Stomach (tissue), 9 donors: ENCODE results near the gene SCYGR1. TPM values are rescaled to one million over a fixed set of nuclear protein-coding genes. Genes with fewer than 3 reads are reported as not detected.

Experiments used
- DNase-seq, 2 donors: peaks; one replicate each; pipeline versions ENCODE4 v3.0.0 to v3.0.0-alpha.2; 2013 to 2019
- H3K27ac ChIP-seq, 5 donors: fragments of 200-600 bp in 4 of 5; sonication (generic) in 4 of 5; one replicate each; pipeline ENCODE4 v1.5.1; 2013 to 2019; ENCODE audit warnings: mild to moderate bottlenecking in 1 of 5, moderate library complexity in 1 of 5
- H3K27me3 ChIP-seq, 3 donors: fragments of 200-600 bp; sonication (generic); one replicate each; pipeline ENCODE4 v1.5.1; 2017 to 2019; ENCODE audit warnings: mixed run types in 1 of 3
- H3K36me3 ChIP-seq, 4 donors: fragments of 200-600 bp; sonication (generic); 1 replicate in 3 of 4; 2 replicates in 1 of 4; pipeline ENCODE4 v1.5.1; 2016 to 2019
- H3K4me1 ChIP-seq, 4 donors: fragments of 200-600 bp; sonication (generic); one replicate each; pipeline ENCODE4 v1.5.1; 2016 to 2019
- H3K4me3 ChIP-seq, 4 donors: fragments of 200-600 bp; sonication (generic) in 3 of 4; one replicate each; pipeline ENCODE4 v1.5.1; 2016 to 2019; ENCODE audit warnings: mild to moderate bottlenecking in 1 of 4
- H3K9me3 ChIP-seq, 4 donors: fragments of 200-600 bp; sonication (generic); one replicate each; pipeline ENCODE4 v1.5.1; 2016 to 2019
- EP300 ChIP-seq: sonication (generic); formaldehyde crosslinking; IDR thresholded peaks from one replicate; pipeline ENCODE4 v1.6.1; 2017; ENCODE audit warnings: antibody characterized with exemption
- POLR2A ChIP-seq, 4 donors: fragments of 450-650 bp; IDR thresholded peaks; one replicate each; pipeline ENCODE4 v1.6.1; 2016; ENCODE audit warnings: antibody characterized with exemption in 4 of 4, control low read depth in 2 of 4, mild to moderate bottlenecking in 1 of 4, moderate library complexity in 1 of 4
- POLR2AphosphoS5 ChIP-seq, 3 donors: sonication (generic); formaldehyde crosslinking; IDR thresholded peaks; one replicate each; pipeline ENCODE4 v1.6.1; 2016; ENCODE audit warnings: antibody characterized with exemption in 3 of 3
- WGBS, 5 donors: extraction: QIAGEN DNeasy Blood & Tissue Kit in 3 of 5; methylation state at CpG; one replicate each; pipeline versions ENCODE4 v1.1.5 to v1.1.7; 2013 to 2018; 5-methylcytosine and 5-hydroxymethylcytosine counted together
- intact Hi-C: fragments of 100-400 bp; cut with DNase I; formaldehyde crosslinking; loops from one replicate; pipeline ENCODE4 v1.15.1; 2023; ENCODE audit warnings: low total_unique reads
- polyA plus RNA-seq, 3 donors: library from polyadenylated mRNA; stranded (reverse); fragments of 200-250 nt; gene quantifications; one replicate each; pipeline ENCODE4 v1.2.3, GENCODE V29; 2013
- total RNA-seq, 5 donors: library from RNA; depleted of rRNA; stranded (reverse); fragments of >200 nt; gene quantifications; one replicate each; pipeline versions ENCODE4 v1.1.0 to v1.2.3, GENCODE V29; 2014 to 2016
- TF ChIP-seq, protein P1 (sequence below), 7 experiments: fragments of 450-650 bp in 4 of 7; fragments of 200-600 bp in 3 of 7; sonication (generic) in 3 of 7; IDR thresholded peaks; one replicate each; pipeline ENCODE4 v1.5.1; 2016 to 2019; ENCODE audit warnings: antibody characterized with exemption in 7 of 7, control low read depth in 2 of 7, mild to moderate bottlenecking in 1 of 7
- donor health status: healthy with polysubstance abuse.
- donor health status: Bipolar disorder and iron deficiency.
- donor health status: healthy.

SCYGR1 gene
- total and polyA plus RNA-seq, 8 donors: not detected

GRCh38 chr2:227341553-227341952 lies 46.2 kb downstream of the SCYGR1 start:
- no peaks in the 10 kb centered on the region for H3K4me1 ChIP-seq
- intact Hi-C loops: no loop called here
- TF ChIP-seq, protein P1, sequence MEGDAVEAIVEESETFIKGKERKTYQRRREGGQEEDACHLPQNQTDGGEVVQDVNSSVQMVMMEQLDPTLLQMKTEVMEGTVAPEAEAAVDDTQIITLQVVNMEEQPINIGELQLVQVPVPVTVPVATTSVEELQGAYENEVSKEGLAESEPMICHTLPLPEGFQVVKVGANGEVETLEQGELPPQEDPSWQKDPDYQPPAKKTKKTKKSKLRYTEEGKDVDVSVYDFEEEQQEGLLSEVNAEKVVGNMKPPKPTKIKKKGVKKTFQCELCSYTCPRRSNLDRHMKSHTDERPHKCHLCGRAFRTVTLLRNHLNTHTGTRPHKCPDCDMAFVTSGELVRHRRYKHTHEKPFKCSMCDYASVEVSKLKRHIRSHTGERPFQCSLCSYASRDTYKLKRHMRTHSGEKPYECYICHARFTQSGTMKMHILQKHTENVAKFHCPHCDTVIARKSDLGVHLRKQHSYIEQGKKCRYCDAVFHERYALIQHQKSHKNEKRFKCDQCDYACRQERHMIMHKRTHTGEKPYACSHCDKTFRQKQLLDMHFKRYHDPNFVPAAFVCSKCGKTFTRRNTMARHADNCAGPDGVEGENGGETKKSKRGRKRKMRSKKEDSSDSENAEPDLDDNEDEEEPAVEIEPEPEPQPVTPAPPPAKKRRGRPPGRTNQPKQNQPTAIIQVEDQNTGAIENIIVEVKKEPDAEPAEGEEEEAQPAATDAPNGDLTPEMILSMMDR (IDR thresholded peaks at IDR 0.05): no peak
- TF ChIP-seq POLR2A (IDR thresholded peaks at IDR 0.05) (no peak), EP300 (no peak), POLR2AphosphoS5 (IDR thresholded peaks at IDR 0.05) (no peak)
- H3K9me3 ChIP-seq: no peaks in the 10 kb centered on the region
- H3K27me3 ChIP-seq: no peaks in the 10 kb centered on the region
- DNase-seq: no peak
- H3K27ac ChIP-seq: no peak overlapping the region
- peaks cover 0 to 52% (median 45%) of the 10 kb centered on the region in 4 donors for H3K36me3 ChIP-seq
- no peak overlapping the region for H3K4me3 ChIP-seq
- 86 to 97% (median 93%) methylated on average over 2 of the region's 2 CpGs for WGBS, 5 donors

- intact Hi-C loops: no loop called here
- H3K4me3 ChIP-seq: no peak overlapping the region
Observed at GRCh38 chr2:227340106-227340505, 47.6 kb downstream of the SCYGR1 start.

GRCh38 chr2:227339098-227339599 lies 48.6 kb downstream of the SCYGR1 start:
- TF ChIP-seq, protein P1 (IDR thresholded peaks at IDR 0.05): no peak
- TF ChIP-seq EP300 (no peak), POLR2AphosphoS5 (IDR thresholded peaks at IDR 0.05) (no peak), POLR2A (IDR thresholded peaks at IDR 0.05) (no peak)
- H3K27ac ChIP-seq: no peak overlapping the region

More at GRCh38 chr2:227340106-227340505, 47.6 kb downstream of the SCYGR1 start:
- H3K36me3 ChIP-seq: peaks cover 2 to 61% (median 50%) of the 10 kb centered on the region in 4 donors
- TF ChIP-seq POLR2A (IDR thresholded peaks at IDR 0.05) (no peak), POLR2AphosphoS5 (IDR thresholded peaks at IDR 0.05) (no peak), EP300 (no peak)
- TF ChIP-seq, protein P1 (IDR thresholded peaks at IDR 0.05): no peak
- H3K9me3 ChIP-seq: no peaks in the 10 kb centered on the region
- H3K27me3 ChIP-seq: no peaks in the 10 kb centered on the region
- H3K4me1 ChIP-seq: peaks cover 0 to 4% (median 0%) of the 10 kb centered on the region in 4 donors
- 68 to 73% (median 70%) methylated on average over 6 of the region's 6 CpGs for WGBS, 5 donors
- H3K27ac ChIP-seq: no peak overlapping the region
- DNase-seq: no peak

More at GRCh38 chr2:227339098-227339599, 48.6 kb downstream of the SCYGR1 start:
- H3K27me3 ChIP-seq: no peaks in the 10 kb centered on the region
- H3K36me3 ChIP-seq: peaks cover 2 to 69% (median 57%) of the 10 kb centered on the region in 4 donors
- 54 to 76% (median 62%) methylated on average over 2 of the region's 2 CpGs for WGBS, 5 donors
- peaks cover 0 to 12% (median 0%) of the 10 kb centered on the region in 4 donors for H3K4me1 ChIP-seq
- intact Hi-C loops: no loop called here
- no peak overlapping the region for H3K4me3 ChIP-seq
- no peaks in the 10 kb centered on the region for H3K9me3 ChIP-seq
- peak in 1 of 2 donors; percentile 16 for DNase-seq

Other genes with a start within 250 kb of the SCYGR1 start
- gene COL4A4, start 223.7 kb downstream of the SCYGR1 start, total RNA-seq: 1 to 10 TPM in 3 of 5 donors, under 1 TPM in 1, not detected in 1; 0.55 to 7.6 (median 2.7) TPM
- under 1 TPM; 0.15 to 0.50 (median 0.44) TPM for gene COL4A4, start 223.7 kb downstream of the SCYGR1 start, polyA plus RNA-seq
- gene COL4A3, start 223.3 kb downstream of the SCYGR1 start, total RNA-seq: 1 to 10 TPM in 2 of 5 donors, under 1 TPM in 3; under 0.01 to 2.9 (median 0.72) TPM
- 1 to 10 TPM in 2 of 3 donors, under 1 TPM in 1; 0.44 to 1.2 (median 1.1) TPM for gene COL4A3, start 223.3 kb downstream of the SCYGR1 start, polyA plus RNA-seq
- gene MFF, start 62.7 kb downstream of the SCYGR1 start, total RNA-seq: 100 to 1,000 TPM in 2 of 5 donors, 10 to 100 TPM in 3; 16.8 to 322 (median 92.3) TPM
- 10 to 100 TPM; 66.4 to 86.8 (median 80.9) TPM for gene MFF, start 62.7 kb downstream of the SCYGR1 start, polyA plus RNA-seq
- gene TM4SF20, start 8.6 kb downstream of the SCYGR1 start, total RNA-seq: 1 to 10 TPM in 1 of 5 donors, not detected in 4; 2.8 TPM
- not detected for gene TM4SF20, start 8.6 kb downstream of the SCYGR1 start, polyA plus RNA-seq
- 100 to 1,000 TPM in 1 of 5 donors, 10 to 100 TPM in 4; 16.1 to 119 (median 38.1) TPM for gene AGFG1, start 84.2 kb upstream of the SCYGR1 start, total RNA-seq
- gene AGFG1, start 84.2 kb upstream of the SCYGR1 start, polyA plus RNA-seq: 10 to 100 TPM; 17.8 to 37.0 (median 34.5) TPM
- gene SCYGR2, start 210.9 kb upstream of the SCYGR1 start, total RNA-seq: not detected
- gene SCYGR2, start 210.9 kb upstream of the SCYGR1 start, polyA plus RNA-seq: not detected
- not detected for gene SCYGR3, start 226.9 kb upstream of the SCYGR1 start, total RNA-seq
- not detected for gene SCYGR3, start 226.9 kb upstream of the SCYGR1 start, polyA plus RNA-seq
- not detected for gene SCYGR4, start 229.5 kb upstream of the SCYGR1 start, total RNA-seq
- not detected for gene SCYGR4, start 229.5 kb upstream of the SCYGR1 start, polyA plus RNA-seq